GM12878 (cell line): ENCODE results near the gene CLASP2. TPM values are rescaled to one million over a fixed set of nuclear protein-coding genes. Genes with fewer than 3 reads are reported as not detected.

ENCODE experiments used
- ATAC-seq: fragments of 200-7000 bp; cut with Tn5 transposase; 3 replicates; pipeline ENCODE4 v1.9.1; 2020; ENCODE audit warnings: mild to moderate bottlenecking, moderate library complexity
- BruUV-seq: library from RNA; stranded (reverse); fragments of 400-500 nt; replicated peaks from 2 replicates; lab custom pipeline; 2021; lab: Mats Ljungman, UMichigan
- CTCF ChIA-PET: fragments of 300-600 bp; sonication (Branson Sonifier 250); formaldehyde crosslinking; extraction: SDS; loops from one replicate; lab custom pipeline; 2021; ENCODE audit warnings: inconsistent platforms; lab: Yijun Ruan, JAX
- POLR2A ChIA-PET: fragments of 350-600 bp; formaldehyde crosslinking; extraction: SDS; loops from one replicate; lab custom pipeline; 2021; ENCODE audit warnings: inconsistent platforms; lab: Charles Lee
- RAD21 ChIA-PET: fragments of 300-600 bp; sonication (Branson Sonifier 250); formaldehyde crosslinking; loops from one replicate; lab custom pipeline; 2023; ENCODE audit warnings: antibody characterized with exemption; ENCODE audit not compliant: unreplicated experiment; lab: Charles Lee
- SMC1A ChIA-PET: fragments of 300-600 bp; sonication (Branson Sonifier 250); formaldehyde crosslinking; loops from one replicate; lab custom pipeline; 2023; ENCODE audit not compliant: unreplicated experiment, uncharacterized antibody; lab: Charles Lee
- DNase-seq: peaks from one replicate; pipeline ENCODE4 v3.0.0-alpha.2; 2011; ENCODE audit warnings: low read depth, low spot score
- FAIRE-seq: peaks from 3 replicates; lab custom pipeline; 2011; peaks lifted over from hg19 to GRCh38; lab: Jason Lieb, UNC
- H2AFZ ChIP-seq: 2 replicates; pipeline ENCODE4 v1.6.0; 2011; ENCODE audit warnings: low read depth, low read length, control low read depth; ENCODE audit not compliant: control insufficient read depth
- H3K27ac ChIP-seq: 2 replicates; pipeline ENCODE4 v1.5.1; 2011; ENCODE audit warnings: control low read depth; ENCODE audit not compliant: control insufficient read depth, insufficient read depth
- H3K27me3 ChIP-seq, 2 experiments: replicated peaks in 1 of 2; 2 replicates each; pipeline versions ENCODE4 v1.6.0 to v1.6.1; 2011; ENCODE audit warnings: low read length in 1 of 2; ENCODE audit not compliant: control insufficient read depth in 2 of 2, insufficient read depth in 2 of 2
- H3K36me3 ChIP-seq, 2 experiments: 2 replicates each; pipeline ENCODE4 v1.5.1; 2011; ENCODE audit warnings: low read length in 1 of 2; ENCODE audit not compliant: control insufficient read depth in 2 of 2, insufficient read depth in 2 of 2
- H3K4me1 ChIP-seq: 2 replicates; pipeline ENCODE4 v1.6.1; 2011; ENCODE audit warnings: mild to moderate bottlenecking, low read length, moderate library complexity, mixed read lengths; ENCODE audit not compliant: control insufficient read depth, insufficient read depth
- H3K4me2 ChIP-seq: 2 replicates; pipeline ENCODE4 v1.6.0; 2011; ENCODE audit warnings: control low read depth; ENCODE audit not compliant: control insufficient read depth, insufficient read depth
- H3K4me3 ChIP-seq: fragments of 200-600 bp; sonication (generic); 2 replicates; pipeline ENCODE4 v1.5.1; 2016
- H3K79me2 ChIP-seq: 2 replicates; pipeline ENCODE4 v1.6.0; 2011; ENCODE audit warnings: low read length; ENCODE audit not compliant: control insufficient read depth, insufficient read depth
- H3K9ac ChIP-seq: 2 replicates; pipeline ENCODE4 v1.8.0; 2011; ENCODE audit warnings: low read length, control low read depth, mixed read lengths; ENCODE audit not compliant: control insufficient read depth, insufficient read depth
- H3K9me3 ChIP-seq: replicated peaks from 3 replicates; pipeline ENCODE4 v1.5.1; 2011; ENCODE audit warnings: mild to moderate bottlenecking, low read length; ENCODE audit not compliant: control insufficient read depth, insufficient read depth
- H4K20me1 ChIP-seq: 2 replicates; pipeline ENCODE4 v1.6.0; 2011; ENCODE audit not compliant: control insufficient read depth, insufficient read depth
- BRCA1 ChIP-seq: IDR thresholded peaks from 2 replicates; pipeline ENCODE4 v1.6.1; 2011; ENCODE audit warnings: low read depth, low read length, improper control_type of control experiment
- CBX3 ChIP-seq: fragments of 200-600 bp; sonication (generic); IDR thresholded peaks from 2 replicates; pipeline ENCODE4 v1.6.1; 2016; ENCODE audit warnings: low read depth, borderline replicate concordance
- HSF1 ChIP-seq: fragments of 150-350 bp; IDR thresholded peaks from 2 replicates; pipeline ENCODE4 v1.6.1; 2014; ENCODE audit warnings: mild to moderate bottlenecking, low read depth, low read length
- KLF5 ChIP-seq: fragments of 450-650 bp; IDR thresholded peaks from 2 replicates; pipeline ENCODE4 v1.6.1; 2014; ENCODE audit warnings: mild to moderate bottlenecking; ENCODE audit not compliant: partially characterized antibody
- LARP7 ChIP-seq: fragments of 450-650 bp; IDR thresholded peaks from 2 replicates; pipeline ENCODE4 v1.6.1; 2017; ENCODE audit warnings: mild to moderate bottlenecking
- MEF2B ChIP-seq: fragments of 450-650 bp; IDR thresholded peaks from 2 replicates; pipeline ENCODE4 v1.6.1; 2018; ENCODE audit warnings: mild to moderate bottlenecking, moderate library complexity; ENCODE audit not compliant: partially characterized antibody, poor library complexity, severe bottlenecking
- NR2C1 ChIP-seq: fragments of 450-650 bp; IDR thresholded peaks from 2 replicates; pipeline ENCODE4 v1.6.1; 2017; ENCODE audit warnings: antibody characterized with exemption, mild to moderate bottlenecking, moderate library complexity
- PAX8 ChIP-seq: fragments of 450-650 bp; IDR thresholded peaks from 2 replicates; pipeline ENCODE4 v1.6.1; 2017; ENCODE audit warnings: mild to moderate bottlenecking, moderate library complexity
- POLR2AphosphoS2 ChIP-seq: IDR thresholded peaks from 2 replicates; pipeline ENCODE4 v1.6.1; 2011; ENCODE audit warnings: low read depth, mild to moderate bottlenecking, low read length, improper control_type of control experiment, moderate library complexity
- POU2F2 ChIP-seq: IDR thresholded peaks from 3 replicates; pipeline ENCODE4 v1.6.1; 2011; ENCODE audit warnings: low read depth, mild to moderate bottlenecking, low read length, borderline replicate concordance
- RAD21 ChIP-seq: IDR thresholded peaks from 2 replicates; pipeline ENCODE4 v1.6.1; 2011; ENCODE audit warnings: mild to moderate bottlenecking, low read depth, low read length, moderate library complexity; ENCODE audit not compliant: insufficient read depth
- SIN3A ChIP-seq: IDR thresholded peaks from 2 replicates; pipeline ENCODE4 v1.6.1; 2012; ENCODE audit warnings: low read depth, low read length, improper control_type of control experiment
- SUZ12 ChIP-seq: fragments of 200-600 bp; sonication (generic); IDR thresholded peaks from one replicate; pipeline ENCODE4 v1.6.1; 2018; ENCODE audit warnings: antibody characterized with exemption, mild to moderate bottlenecking; ENCODE audit not compliant: unreplicated experiment
- ZBTB11 ChIP-seq: fragments of 450-650 bp; formaldehyde crosslinking; IDR thresholded peaks from 2 replicates; pipeline ENCODE4 v1.5.0; 2022; ENCODE audit warnings: mild to moderate bottlenecking, missing genetic modification characterization
- ZNF217 ChIP-seq: fragments of 450-650 bp; IDR thresholded peaks from 2 replicates; pipeline ENCODE4 v1.6.1; 2017; ENCODE audit warnings: antibody characterized with exemption, mild to moderate bottlenecking
- WGBS: methylation state at CpG from one replicate; pipeline ENCODE4 v1.1.6; 2016; ENCODE audit warnings: low lambda C conversion rate; ENCODE audit not compliant: insufficient replicate concordance, insufficient coverage; ENCODE audit errors: missing lambda C conversion rate; 5-methylcytosine and 5-hydroxymethylcytosine counted together
- in situ Hi-C: fragments of 300-500 bp; cut with MboI; formaldehyde crosslinking; loops from 9 replicates; pipeline ENCODE4 v1.14.3; 2018; ENCODE audit warnings: mixed read lengths
- intact Hi-C: fragments of 100-400 bp; cut with micrococcal nuclease; formaldehyde crosslinking; loops from one replicate; pipeline ENCODE4 v1.14.2; 2022; ENCODE audit not compliant: unreplicated experiment
- polyA plus RNA-seq, 11 experiments: library from polyadenylated mRNA; depleted of rRNA in 4 of 11; unstranded in 6 of 11; stranded (reverse) in 5 of 11; fragments of >200 nt; fragmentation: Nextera tagmentation in 4 of 11; fragmentation: Illumina TruSeq in 1 of 11; extraction: Ambion mirVana in 4 of 11; extraction: Trizol in 1 of 11; gene quantifications; 1 replicate in 1 of 11; 2 replicates in 10 of 11; pipeline versions ENCODE4 v1.2.1 to v1.2.3, GENCODE V29; 2011 to 2016; ENCODE audit warnings: inconsistent platforms in 2 of 11, missing spikeins in 2 of 11, low read depth in 1 of 11
- total RNA-seq, 4 experiments: library from RNA; depleted of rRNA in 3 of 4; stranded (reverse); fragments of >200 nt in 3 of 4; fragmentation: Illumina TruSeq in 1 of 4; extraction: Trizol in 1 of 4; gene quantifications; 2 replicates each; pipeline versions ENCODE4 v1.2.1 to v1.2.3, GENCODE V29; 2013 to 2021

The CLASP2 gene
- total and polyA plus RNA-seq, 10 of the 15 experiments (the other 5 are each of a cell fraction or from before 2014, with no cell fraction given), result 4.0 to 38.3 (median 26.8) TPM

GRCh38 chr3:33474896-33475295 is 243.2 kb downstream of the CLASP2 start:
- intact Hi-C loops, result no loop called here
- Histone ChIP-seq H3K79me2 (no peaks in the 10 kb centered on the region), H2AFZ (no peak overlapping the region), H3K36me3 (no peaks in the 10 kb centered on the region), H3K9ac (no peak overlapping the region), H3K4me1 (no peaks in the 10 kb centered on the region), H3K27ac (no peak overlapping the region), H3K9me3 (no peaks in the 10 kb centered on the region), H3K27me3 (no peaks in the 10 kb centered on the region), H4K20me1 (no peaks in the 10 kb centered on the region), H3K4me2 (no peak overlapping the region), H3K4me3 (no peak overlapping the region)
- ChIA-PET CTCF (interaction anchor here (0.8 kb wide), 1 partner anchor 16 kb away, joined by 3 read pairs; no protein-coding TSS in a partner anchor), RAD21 (no interaction called here), POLR2A (no interaction called here), SMC1A (no interaction called here)
- 59% methylated on average over 2 of the region's 2 CpGs for WGBS
- FAIRE-seq, result no peak
- no peak for ATAC-seq
- no peak for DNase-seq
- BruUV-seq, result no TSS peak
- in situ Hi-C loops, result no loop called here
- no peak for TF ChIP-seq POLR2AphosphoS2
- no peak for TF ChIP-seq PAX8
- no peak for TF ChIP-seq CBX3
- no peak for TF ChIP-seq MEF2B
- TF ChIP-seq KLF5, result no peak
- TF ChIP-seq LARP7, result no peak
- TF ChIP-seq, all 136 proteins: peak for 0

DNA sequence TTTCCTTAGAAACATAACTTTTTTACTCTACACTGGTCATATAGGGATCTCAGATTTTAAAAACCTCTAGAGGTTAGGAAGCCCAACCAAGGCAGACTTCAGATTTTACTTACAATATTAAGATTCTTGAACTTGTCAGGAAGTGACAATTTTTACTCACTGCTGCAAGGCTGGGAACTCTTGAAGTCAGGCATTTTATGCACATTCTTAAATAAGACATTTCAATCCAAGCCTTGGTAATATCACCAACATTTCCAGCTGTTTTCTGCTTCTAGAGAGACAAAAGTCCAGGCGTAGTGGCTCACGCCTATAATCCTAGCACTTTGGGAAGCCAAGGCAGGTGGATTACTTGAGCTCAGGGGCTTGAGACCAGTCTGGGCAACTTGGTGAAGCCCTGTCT is 244.2 kb downstream of the CLASP2 start:
- no peak for ATAC-seq
- no peak overlapping the region for H3K4me3 ChIP-seq
- no peak overlapping the region for H3K4me2 ChIP-seq
- CTCF ChIA-PET, result interaction anchor here (0.7 kb wide), 1 partner anchor 813 kb away, joined by 5 read pairs; no protein-coding TSS in a partner anchor
- FAIRE-seq, result no peak
- BruUV-seq, result no TSS peak
- POLR2A ChIA-PET, result no interaction called here
- in situ Hi-C loops, result no loop called here
- no peaks in the 10 kb centered on the region for H3K36me3 ChIP-seq
- no peaks in the 10 kb centered on the region for H3K27me3 ChIP-seq
- H3K9me3 ChIP-seq, result no peaks in the 10 kb centered on the region
- RAD21 ChIA-PET, result no interaction called here
- H3K79me2 ChIP-seq, result no peaks in the 10 kb centered on the region
- SMC1A ChIA-PET, result interaction anchor here (0.6 kb wide), 1 partner anchor 671 kb away, joined by 3 read pairs; no protein-coding TSS in a partner anchor
- WGBS, result 77% methylated on average over 2 of the region's 2 CpGs
- no peaks in the 10 kb centered on the region for H3K4me1 ChIP-seq
- intact Hi-C loops, result no loop called here
- H3K9ac ChIP-seq, result no peak overlapping the region
- H4K20me1 ChIP-seq, result no peaks in the 10 kb centered on the region
- no peak overlapping the region for H2AFZ ChIP-seq
- H3K27ac ChIP-seq, result no peak overlapping the region
- no peak for DNase-seq
- TF ChIP-seq ZNF217 (no peak), SIN3A (no peak), HSF1 (no peak), NR2C1 (no peak), ZBTB11 (CRISPR knock-in tag) (no peak), RAD21 (no peak), SUZ12 (no peak), POU2F2 (no peak), MEF2B (no peak), BRCA1 (no peak)
